Subcutaneous abdominal adipose tissue (tissue), 5 donors: ENCODE results near the gene ITPR3.
A peak's percentile ranks its signal among the peaks of the same experiment; 100 is the strongest.

Source experiments
- H3K27ac ChIP-seq: one replicate; pipeline ENCODE4 v1.7.0; 2013; ENCODE audit warnings: low read depth, mild to moderate bottlenecking, inconsistent platforms, low read length, moderate library complexity
- H3K27me3 ChIP-seq, 5 donors: one replicate each; pipeline ENCODE4 v1.7.0; 2013; ENCODE audit warnings: low read length in 5 of 5, inconsistent platforms in 1 of 5; ENCODE audit not compliant: control insufficient read depth in 5 of 5, insufficient read depth in 4 of 5
- H3K36me3 ChIP-seq, 5 donors: one replicate each; pipeline ENCODE4 v1.7.0; 2013; ENCODE audit warnings: low read length in 5 of 5; ENCODE audit not compliant: control insufficient read depth in 5 of 5, insufficient read depth in 5 of 5
- H3K4me1 ChIP-seq, 5 donors: one replicate each; pipeline ENCODE4 v1.7.0; 2013; ENCODE audit warnings: low read length in 5 of 5, mild to moderate bottlenecking in 3 of 5, moderate library complexity in 1 of 5; ENCODE audit not compliant: control insufficient read depth in 5 of 5, insufficient read depth in 5 of 5
- H3K4me3 ChIP-seq, 5 donors: one replicate each; pipeline ENCODE4 v1.7.0; 2013; ENCODE audit warnings: low read length in 5 of 5, low read depth in 1 of 5
- H3K9ac ChIP-seq, 5 donors: one replicate each; pipeline ENCODE4 v1.7.0; 2013; ENCODE audit warnings: low read length in 5 of 5, mild to moderate bottlenecking in 4 of 5, moderate library complexity in 3 of 5
- H3K9me3 ChIP-seq, 5 donors: one replicate each; pipeline ENCODE4 v1.7.0; 2013; ENCODE audit warnings: low read length in 5 of 5; ENCODE audit not compliant: control insufficient read depth in 5 of 5
- donor health status: healthy.
- donor health status: healthy.
- donor health status: healthy.
- donor health status: healthy.
- donor health status: healthy.

ITPR3 gene

DNA sequence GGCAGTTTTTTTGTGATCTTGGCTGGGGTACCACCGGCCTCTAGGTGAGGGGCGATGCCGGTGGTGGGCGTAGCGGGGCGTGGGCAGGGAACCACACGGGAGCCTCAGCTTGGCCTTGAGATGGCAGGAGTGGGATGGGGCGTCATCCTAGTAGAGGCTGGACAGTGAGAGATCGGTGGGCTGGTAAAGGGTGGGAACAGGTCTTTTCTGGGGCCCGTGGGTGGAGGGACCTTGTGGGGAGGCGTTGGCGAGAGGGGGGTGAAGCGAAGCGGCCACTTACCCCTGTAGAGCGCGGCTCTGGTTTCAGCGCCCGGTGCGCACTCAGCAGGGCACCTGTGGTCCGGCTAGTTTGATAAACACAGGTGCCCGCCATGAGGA lies 12.0 kb downstream of the ITPR3 start:
- Histone ChIP-seq H3K9me3 (no peaks in the 10 kb centered on the region), H3K27ac (no peak overlapping the region), H3K4me1 (peaks cover 4 to 27% (median 19%) of the 10 kb centered on the region in 5 donors), H3K9ac (peak overlapping the region in 1 of 5 donors; percentile 4), H3K4me3 (peak overlapping the region in 3 of 5 donors; percentile 14 to 60 (median 51)), H3K27me3 (peaks cover 0 to 8% (median 6%) of the 10 kb centered on the region in 5 donors), H3K36me3 (no peaks in the 10 kb centered on the region)

DNA sequence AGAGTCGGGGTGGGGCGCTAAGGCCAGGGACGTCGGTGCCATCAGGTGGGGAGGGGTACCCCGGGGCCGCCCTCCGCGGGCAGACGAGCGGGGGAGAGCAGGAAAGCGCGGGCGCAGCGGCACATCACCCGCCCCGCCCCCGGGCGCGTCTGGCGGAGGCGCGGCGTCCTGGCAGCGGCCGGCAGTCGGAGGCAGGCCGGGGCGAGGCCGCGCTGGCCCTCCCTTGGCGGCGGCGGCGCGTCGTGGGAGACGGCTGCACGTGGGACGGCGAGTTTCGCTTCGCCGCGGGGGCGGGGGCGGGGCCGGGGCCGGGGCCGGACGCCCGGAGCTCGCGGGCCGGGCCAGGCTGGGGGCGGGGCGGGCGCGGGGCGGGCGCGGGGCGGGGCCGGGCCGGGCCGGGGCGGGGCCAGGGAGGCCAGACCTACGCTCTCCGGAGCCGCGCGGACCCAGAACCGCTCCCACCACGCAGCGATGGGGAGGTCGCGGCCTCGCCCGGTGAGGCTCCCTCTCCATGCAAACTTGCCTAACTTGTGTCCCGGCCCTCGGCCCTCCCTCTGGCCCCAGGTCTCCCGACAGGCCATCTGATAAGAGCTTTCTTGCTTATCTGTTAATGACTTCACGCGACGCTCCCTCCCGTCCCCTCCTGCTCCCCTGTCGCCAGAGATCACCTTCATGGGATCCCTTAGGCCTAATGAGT lies 12.5 kb downstream of the ITPR3 start:
- no peaks in the 10 kb centered on the region for H3K9me3 ChIP-seq
- no peak overlapping the region for H3K27ac ChIP-seq
- peak overlapping the region in 3 of 5 donors; percentile 3 to 63 (median 11) for H3K9ac ChIP-seq
- H3K4me1 ChIP-seq = peaks cover 4 to 23% (median 17%) of the 10 kb centered on the region in 5 donors
- peak overlapping the region; percentile 55 to 63 (median 61) for H3K4me3 ChIP-seq
- H3K27me3 ChIP-seq = peaks cover 0 to 8% (median 6%) of the 10 kb centered on the region in 5 donors
- H3K36me3 ChIP-seq = no peaks in the 10 kb centered on the region

DNA sequence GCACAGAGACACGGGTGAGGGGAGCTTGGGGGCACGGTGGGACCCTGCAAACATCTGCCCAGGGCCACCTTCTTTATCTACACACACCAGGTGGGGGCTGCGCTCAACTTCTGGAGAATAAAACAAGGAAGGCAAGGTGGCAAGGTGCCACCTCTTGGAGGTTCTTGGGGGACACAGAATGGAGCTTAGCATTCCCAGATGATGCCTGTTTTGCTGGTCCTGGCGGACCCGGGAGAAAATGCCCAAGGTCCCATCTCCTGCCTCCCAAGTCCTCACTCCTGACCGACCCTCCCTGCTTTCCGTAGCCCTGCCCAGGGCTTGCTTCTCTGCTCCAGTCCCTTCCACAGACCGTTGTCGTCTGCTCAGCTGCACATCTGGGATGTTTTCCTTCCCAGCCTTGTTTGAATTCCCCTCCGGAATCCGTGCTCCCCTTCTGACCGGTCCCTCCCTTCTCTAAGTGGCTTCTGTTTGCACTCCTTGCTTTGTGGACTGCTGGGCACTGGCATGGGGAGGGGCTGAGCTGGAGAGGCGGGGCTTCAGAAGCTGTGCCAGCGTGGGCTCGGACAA lies 13.1 kb downstream of the ITPR3 start:
- H3K36me3 ChIP-seq = no peaks in the 10 kb centered on the region
- H3K4me1 ChIP-seq = peaks cover 4 to 23% (median 17%) of the 10 kb centered on the region in 5 donors
- H3K9me3 ChIP-seq = no peaks in the 10 kb centered on the region
- peaks cover 0 to 8% (median 6%) of the 10 kb centered on the region in 5 donors for H3K27me3 ChIP-seq
- H3K9ac ChIP-seq = peak overlapping the region in 3 of 5 donors; percentile 3 to 63 (median 11)
- H3K4me3 ChIP-seq = peak overlapping the region; percentile 55 to 63 (median 61)
- H3K27ac ChIP-seq = no peak overlapping the region

DNA sequence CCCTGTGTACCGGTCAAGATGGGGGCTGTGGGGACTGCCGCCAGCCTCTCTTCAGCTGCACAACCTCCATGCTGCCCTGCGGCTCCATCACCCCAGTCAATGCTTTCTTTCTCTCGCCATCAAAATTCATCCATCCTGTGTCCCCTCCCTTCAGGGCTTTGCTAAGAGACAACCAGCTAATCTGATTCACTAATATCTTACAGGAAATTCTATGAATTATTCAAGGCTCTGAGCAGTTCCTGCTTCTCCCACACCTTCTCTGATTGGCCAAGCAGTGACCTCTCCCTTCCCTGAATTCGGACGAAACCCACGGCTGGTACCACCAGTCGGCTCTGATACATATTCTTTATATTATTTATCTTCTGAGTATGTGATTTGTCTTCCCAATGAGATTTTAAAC lies 13.8 kb downstream of the ITPR3 start:
- Histone ChIP-seq H3K27ac (no peak overlapping the region), H3K9ac (no peak overlapping the region), H3K9me3 (no peaks in the 10 kb centered on the region), H3K36me3 (no peaks in the 10 kb centered on the region), H3K4me1 (peaks cover 4 to 23% (median 17%) of the 10 kb centered on the region in 5 donors), H3K27me3 (peaks cover 0 to 8% (median 6%) of the 10 kb centered on the region in 5 donors), H3K4me3 (no peak overlapping the region)

DNA sequence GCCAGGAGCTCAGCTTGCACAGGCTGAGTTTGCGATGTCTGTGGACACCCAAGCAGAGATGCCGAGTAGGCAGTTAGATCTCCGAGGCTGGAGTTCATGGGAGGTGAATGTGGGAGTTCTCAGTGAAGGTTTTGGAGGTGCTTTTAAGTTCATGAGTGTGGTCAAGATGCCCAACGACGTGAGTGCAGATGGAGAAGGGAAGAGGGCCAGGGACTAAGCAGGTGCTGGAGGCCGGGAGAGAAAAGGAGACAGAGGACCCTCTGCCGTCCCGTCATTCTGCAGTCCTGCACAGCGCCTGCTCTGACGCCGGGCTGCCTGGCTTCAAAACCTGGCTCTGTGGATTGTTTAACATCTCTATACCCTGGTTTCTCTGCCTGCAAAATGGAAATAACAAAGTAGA lies 15.5 kb downstream of the ITPR3 start:
- H3K27ac ChIP-seq = no peak overlapping the region
- H3K9ac ChIP-seq = no peak overlapping the region
- no peaks in the 10 kb centered on the region for H3K9me3 ChIP-seq
- H3K36me3 ChIP-seq = peaks cover 0 to 5% (median 0%) of the 10 kb centered on the region in 5 donors
- H3K4me1 ChIP-seq = peaks cover 4 to 23% (median 17%) of the 10 kb centered on the region in 5 donors
- H3K27me3 ChIP-seq = peaks cover 0 to 8% (median 6%) of the 10 kb centered on the region in 5 donors
- H3K4me3 ChIP-seq = no peak overlapping the region

DNA sequence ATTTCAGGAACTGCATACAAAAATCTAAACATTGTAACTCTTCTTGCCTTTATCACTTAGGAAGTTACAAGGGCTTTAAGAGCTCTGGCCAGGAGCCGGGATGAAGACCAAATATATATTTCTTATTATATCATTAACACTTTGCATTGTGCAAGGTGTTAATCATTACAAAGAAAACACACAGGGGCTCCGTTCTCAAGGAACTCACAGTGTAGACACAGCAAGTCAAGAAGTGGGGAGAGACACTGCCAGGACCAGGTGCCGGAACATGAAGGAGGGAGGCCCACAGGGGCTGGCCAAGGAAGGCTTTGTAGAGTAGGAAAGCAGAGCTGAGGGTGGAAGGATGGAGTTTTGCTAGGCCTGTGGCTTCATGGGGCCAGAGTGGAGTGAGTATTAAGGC lies 17.4 kb downstream of the ITPR3 start:
- peaks cover 0 to 5% (median 0%) of the 10 kb centered on the region in 5 donors for H3K36me3 ChIP-seq
- peaks cover 0 to 6% (median 0%) of the 10 kb centered on the region in 5 donors for H3K27me3 ChIP-seq
- peaks cover 4 to 12% (median 8%) of the 10 kb centered on the region in 5 donors for H3K4me1 ChIP-seq
- H3K4me3 ChIP-seq = no peak overlapping the region
- H3K27ac ChIP-seq = no peak overlapping the region
- H3K9ac ChIP-seq = no peak overlapping the region
- no peaks in the 10 kb centered on the region for H3K9me3 ChIP-seq

DNA sequence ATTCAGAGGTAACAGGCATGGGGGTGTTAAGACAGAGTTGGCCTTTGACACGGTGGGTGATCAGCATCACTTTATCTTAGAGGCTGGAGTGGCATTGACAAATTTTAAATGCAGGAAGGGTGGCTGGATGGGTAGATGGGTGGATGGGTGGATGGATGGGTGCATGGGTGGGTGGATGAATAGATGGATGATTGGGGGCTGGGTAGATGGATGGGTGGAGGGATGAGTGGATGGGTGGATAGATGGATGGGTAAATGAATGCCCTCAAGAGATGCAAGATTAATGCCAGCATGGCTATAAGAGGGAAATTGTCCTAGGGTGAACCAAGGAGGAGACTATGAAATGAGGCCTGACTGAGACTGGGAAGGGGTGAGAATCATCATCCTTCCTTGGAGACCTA lies 18.4 kb downstream of the ITPR3 start:
- H3K36me3 ChIP-seq = peaks cover 0 to 5% (median 0%) of the 10 kb centered on the region in 5 donors
- H3K9me3 ChIP-seq = no peaks in the 10 kb centered on the region
- H3K9ac ChIP-seq = no peak overlapping the region
- H3K4me3 ChIP-seq = no peak overlapping the region
- peaks cover 0 to 3% (median 0%) of the 10 kb centered on the region in 5 donors for H3K4me1 ChIP-seq
- no peaks in the 10 kb centered on the region for H3K27me3 ChIP-seq
- no peak overlapping the region for H3K27ac ChIP-seq

DNA sequence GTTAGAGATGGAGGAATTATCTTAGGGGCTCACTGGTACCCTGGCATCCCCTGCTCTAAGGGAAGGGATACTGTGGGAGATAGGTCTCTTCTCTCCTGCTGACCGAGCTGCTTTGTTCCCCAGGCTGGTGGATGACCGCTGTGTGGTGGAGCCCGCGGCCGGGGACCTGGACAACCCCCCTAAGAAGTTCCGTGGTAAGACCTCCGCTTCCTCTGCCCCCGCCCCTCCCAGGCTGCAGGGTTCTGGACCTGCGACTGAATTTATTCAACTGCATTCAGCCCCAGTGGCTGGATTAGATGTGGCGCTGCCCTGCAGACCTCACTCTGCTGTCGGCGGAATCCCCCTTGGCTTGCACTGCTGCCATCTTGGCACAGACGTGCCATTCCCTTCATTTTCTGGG lies 19.2 kb downstream of the ITPR3 start:
- H3K9ac ChIP-seq = no peak overlapping the region
- no peaks in the 10 kb centered on the region for H3K4me1 ChIP-seq
- peaks cover 0 to 5% (median 0%) of the 10 kb centered on the region in 5 donors for H3K36me3 ChIP-seq
- no peak overlapping the region for H3K4me3 ChIP-seq
- H3K9me3 ChIP-seq = no peaks in the 10 kb centered on the region
- H3K27me3 ChIP-seq = no peaks in the 10 kb centered on the region
- no peak overlapping the region for H3K27ac ChIP-seq

DNA sequence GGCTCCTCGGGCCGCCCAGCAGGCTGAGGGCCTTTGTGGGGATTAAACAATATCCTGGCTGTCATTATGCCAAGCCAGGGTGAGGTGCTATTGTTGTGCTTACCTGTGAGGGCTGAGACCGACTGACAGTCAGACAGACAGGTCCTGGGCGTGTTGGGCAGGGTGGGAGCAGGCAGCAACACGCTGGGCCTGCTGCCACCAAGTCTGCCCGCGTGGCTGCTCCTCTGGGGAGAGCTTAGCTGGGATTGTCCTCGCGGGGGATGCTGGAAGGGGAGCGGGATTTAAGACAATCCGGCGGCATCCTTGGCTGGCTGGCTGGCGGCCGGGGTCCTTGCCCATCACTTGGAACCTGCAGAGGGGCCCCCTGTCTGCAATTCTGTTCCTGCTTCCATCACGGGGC lies 20.0 kb downstream of the ITPR3 start:
- H3K9ac ChIP-seq = no peak overlapping the region
- no peak overlapping the region for H3K4me3 ChIP-seq
- peaks cover 0 to 5% (median 0%) of the 10 kb centered on the region in 5 donors for H3K36me3 ChIP-seq
- H3K4me1 ChIP-seq = no peaks in the 10 kb centered on the region
- no peaks in the 10 kb centered on the region for H3K27me3 ChIP-seq
- no peak overlapping the region for H3K27ac ChIP-seq
- no peaks in the 10 kb centered on the region for H3K9me3 ChIP-seq

DNA sequence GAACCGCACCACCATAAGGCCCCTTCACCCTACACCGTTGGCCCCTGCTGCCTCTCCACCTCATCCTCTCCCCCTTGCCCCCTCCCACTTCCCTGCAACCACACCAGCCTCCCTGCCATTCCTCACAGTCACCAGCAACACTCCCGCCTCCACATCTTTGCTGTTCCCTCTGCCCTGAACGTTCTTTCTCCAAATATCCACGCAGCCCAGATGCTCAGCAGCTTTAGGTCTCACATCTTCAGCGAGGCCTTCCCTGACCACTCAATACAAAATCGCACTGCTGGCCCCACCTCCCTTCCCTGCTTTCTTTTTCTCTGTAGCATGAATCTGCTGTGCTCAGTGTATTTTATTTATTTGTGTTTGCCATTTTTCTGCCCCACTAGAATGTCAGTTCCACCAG lies 20.5 kb downstream of the ITPR3 start:
- no peaks in the 10 kb centered on the region for H3K4me1 ChIP-seq
- no peak overlapping the region for H3K9ac ChIP-seq
- no peak overlapping the region for H3K4me3 ChIP-seq
- H3K36me3 ChIP-seq = peaks cover 0 to 5% (median 0%) of the 10 kb centered on the region in 5 donors
- H3K9me3 ChIP-seq = no peaks in the 10 kb centered on the region
- H3K27me3 ChIP-seq = no peaks in the 10 kb centered on the region
- no peak overlapping the region for H3K27ac ChIP-seq
